ENCODE data around the gene MAPK10.

DNA sequence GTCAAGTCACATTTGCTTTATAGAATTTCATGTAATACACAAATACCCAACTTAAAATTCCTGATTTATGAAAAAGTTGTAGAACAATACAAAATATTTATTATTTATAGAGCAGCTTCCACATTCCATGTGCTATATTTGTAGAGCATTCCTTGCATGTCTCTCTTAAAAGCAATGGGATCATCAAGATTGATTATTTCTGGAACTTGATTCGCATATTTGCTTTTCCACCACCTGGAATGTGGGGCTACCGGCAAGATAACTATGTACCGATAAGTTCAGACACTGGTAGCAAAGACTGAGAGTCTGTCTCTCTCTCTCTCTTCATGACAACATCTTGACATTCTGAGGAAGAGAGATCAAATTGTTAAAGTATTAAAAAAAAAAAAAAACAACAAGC lies 59.3 kb downstream of the MAPK10 start:
- TF ChIP-seq YY1 (IDR thresholded peaks at IDR 0.05; ENCODE audit: low read depth): no peak
- TF ChIP-seq, protein P1, sequence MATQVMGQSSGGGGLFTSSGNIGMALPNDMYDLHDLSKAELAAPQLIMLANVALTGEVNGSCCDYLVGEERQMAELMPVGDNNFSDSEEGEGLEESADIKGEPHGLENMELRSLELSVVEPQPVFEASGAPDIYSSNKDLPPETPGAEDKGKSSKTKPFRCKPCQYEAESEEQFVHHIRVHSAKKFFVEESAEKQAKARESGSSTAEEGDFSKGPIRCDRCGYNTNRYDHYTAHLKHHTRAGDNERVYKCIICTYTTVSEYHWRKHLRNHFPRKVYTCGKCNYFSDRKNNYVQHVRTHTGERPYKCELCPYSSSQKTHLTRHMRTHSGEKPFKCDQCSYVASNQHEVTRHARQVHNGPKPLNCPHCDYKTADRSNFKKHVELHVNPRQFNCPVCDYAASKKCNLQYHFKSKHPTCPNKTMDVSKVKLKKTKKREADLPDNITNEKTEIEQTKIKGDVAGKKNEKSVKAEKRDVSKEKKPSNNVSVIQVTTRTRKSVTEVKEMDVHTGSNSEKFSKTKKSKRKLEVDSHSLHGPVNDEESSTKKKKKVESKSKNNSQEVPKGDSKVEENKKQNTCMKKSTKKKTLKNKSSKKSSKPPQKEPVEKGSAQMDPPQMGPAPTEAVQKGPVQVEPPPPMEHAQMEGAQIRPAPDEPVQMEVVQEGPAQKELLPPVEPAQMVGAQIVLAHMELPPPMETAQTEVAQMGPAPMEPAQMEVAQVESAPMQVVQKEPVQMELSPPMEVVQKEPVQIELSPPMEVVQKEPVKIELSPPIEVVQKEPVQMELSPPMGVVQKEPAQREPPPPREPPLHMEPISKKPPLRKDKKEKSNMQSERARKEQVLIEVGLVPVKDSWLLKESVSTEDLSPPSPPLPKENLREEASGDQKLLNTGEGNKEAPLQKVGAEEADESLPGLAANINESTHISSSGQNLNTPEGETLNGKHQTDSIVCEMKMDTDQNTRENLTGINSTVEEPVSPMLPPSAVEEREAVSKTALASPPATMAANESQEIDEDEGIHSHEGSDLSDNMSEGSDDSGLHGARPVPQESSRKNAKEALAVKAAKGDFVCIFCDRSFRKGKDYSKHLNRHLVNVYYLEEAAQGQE (IDR thresholded peaks at IDR 0.05; ENCODE audit: low read depth): no peak
- no peak for TF ChIP-seq NFIC (IDR thresholded peaks at IDR 0.05)
- no peak for TF ChIP-seq EP300 (IDR thresholded peaks at IDR 0.05; ENCODE audit: borderline replicate concordance)
- TF ChIP-seq RAD21 (IDR thresholded peaks at IDR 0.05; ENCODE audit: low read depth): no peak
- TF ChIP-seq TCF12 (IDR thresholded peaks at IDR 0.05; ENCODE audit: low read depth): no peak
- TF ChIP-seq TAF1 (IDR thresholded peaks at IDR 0.05; ENCODE audit: low read depth): no peak
- TF ChIP-seq CREB1 (IDR thresholded peaks at IDR 0.05; ENCODE audit: low read depth): no peak
- no peak for TF ChIP-seq ZBTB7A (IDR thresholded peaks at IDR 0.05; ENCODE audit: low read depth)
- TF ChIP-seq, protein P2, sequence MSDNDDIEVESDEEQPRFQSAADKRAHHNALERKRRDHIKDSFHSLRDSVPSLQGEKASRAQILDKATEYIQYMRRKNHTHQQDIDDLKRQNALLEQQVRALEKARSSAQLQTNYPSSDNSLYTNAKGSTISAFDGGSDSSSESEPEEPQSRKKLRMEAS (IDR thresholded peaks at IDR 0.05): no peak
- TF ChIP-seq TEAD4 (IDR thresholded peaks at IDR 0.05): no peak

All from Ishikawa (cell line).